NCI-H748 (cell line): ENCODE data around the gene ZNF431.
"Not testable (repeated sequence)": the region's sequence is repeated elsewhere in the genome, so short reads cannot be mapped to it uniquely, and the experiment has no call there.

Experiments used
- DNase-seq: peaks from one replicate; lab custom pipeline; 2025; ENCODE audit not compliant: unreplicated experiment; lab: John Stamatoyannopoulos, UW

ZNF431 gene

DNA sequence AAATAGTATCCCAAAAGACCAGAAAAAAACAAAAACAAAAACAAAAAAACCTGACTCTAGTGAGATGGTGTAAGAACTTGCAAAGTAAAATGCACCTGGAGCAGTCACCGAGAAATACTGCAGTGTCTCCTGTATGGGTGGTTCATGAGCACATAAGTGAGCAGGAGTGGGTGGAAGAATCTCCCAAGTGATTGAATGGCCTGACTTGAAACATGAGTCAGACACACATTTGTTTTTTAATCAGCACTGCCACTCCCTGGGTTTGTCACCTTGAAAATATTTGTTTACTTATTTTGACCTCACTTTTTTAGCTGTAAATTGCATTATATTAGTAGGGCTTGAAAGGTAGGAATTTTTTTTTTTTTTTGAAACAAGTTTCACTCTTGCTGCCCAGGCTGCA is 2.0 kb downstream of the ZNF431 start:
- no peak for DNase-seq

GRCh38 chr19:21147540-21147939 is 5.7 kb downstream of the ZNF431 start:
- DNase-seq, result no peak

GRCh38 chr19:21148681-21149080 is 6.8 kb downstream of the ZNF431 start:
- DNase-seq, result no peak

GRCh38 chr19:21149877-21150276 is 8.0 kb downstream of the ZNF431 start:
- DNase-seq, result no peak

- DNase-seq, result no peak
Measured at GRCh38 chr19:21151460-21151859, 9.6 kb downstream of the ZNF431 start.

DNA sequence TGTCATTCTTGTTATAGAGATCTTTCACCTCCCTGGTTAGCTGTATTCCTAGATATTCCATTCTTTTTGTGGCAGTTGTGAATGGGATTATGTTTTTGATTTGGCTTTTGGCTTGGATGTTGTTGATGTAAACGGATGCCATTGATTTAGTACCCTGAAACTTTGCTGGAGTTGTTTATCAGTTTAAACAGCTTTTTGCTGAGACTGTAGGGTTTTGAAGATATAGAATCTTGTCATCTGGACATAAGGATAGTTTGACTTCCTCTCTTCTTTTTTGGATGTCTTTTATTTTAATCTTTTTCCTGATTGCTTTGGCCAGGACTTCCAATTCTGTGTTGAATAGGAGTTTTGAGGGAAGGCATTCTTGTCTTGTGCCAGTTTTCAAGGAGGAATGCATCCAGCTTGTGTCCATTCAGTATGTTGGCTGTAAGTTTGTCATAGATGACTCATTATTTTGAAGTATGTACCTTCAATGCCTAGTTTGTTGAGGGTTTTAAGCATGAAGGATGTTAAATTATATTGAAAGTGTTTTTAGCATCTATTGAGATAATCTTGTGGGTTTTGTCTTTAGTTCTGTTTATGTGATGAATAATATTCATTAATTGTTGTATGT is 16.8 kb downstream of the ZNF431 start:
- no peak for DNase-seq

- DNase-seq, result no peak
Measured at GRCh38 chr19:21164541-21164940, 22.7 kb downstream of the ZNF431 start.

DNA sequence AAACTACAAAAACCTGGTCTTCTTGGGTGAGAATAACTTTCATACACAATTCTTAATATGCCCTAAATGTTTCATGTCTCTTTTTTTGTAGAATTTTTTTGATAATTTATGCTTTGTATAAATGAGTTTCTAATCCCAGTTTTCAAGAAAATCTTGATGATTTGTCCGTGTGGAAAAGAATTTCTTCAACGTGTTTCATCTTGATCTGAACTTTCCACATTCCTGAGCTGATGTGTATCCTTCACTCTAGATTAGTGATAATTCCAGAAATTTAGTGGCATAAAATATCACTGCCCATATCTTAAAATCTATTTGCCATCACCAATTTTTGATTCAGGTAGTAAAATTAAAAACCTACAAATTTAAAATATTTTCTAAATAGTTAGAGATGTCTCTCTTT is 24.6 kb downstream of the ZNF431 start:
- DNase-seq, result no peak

DNA sequence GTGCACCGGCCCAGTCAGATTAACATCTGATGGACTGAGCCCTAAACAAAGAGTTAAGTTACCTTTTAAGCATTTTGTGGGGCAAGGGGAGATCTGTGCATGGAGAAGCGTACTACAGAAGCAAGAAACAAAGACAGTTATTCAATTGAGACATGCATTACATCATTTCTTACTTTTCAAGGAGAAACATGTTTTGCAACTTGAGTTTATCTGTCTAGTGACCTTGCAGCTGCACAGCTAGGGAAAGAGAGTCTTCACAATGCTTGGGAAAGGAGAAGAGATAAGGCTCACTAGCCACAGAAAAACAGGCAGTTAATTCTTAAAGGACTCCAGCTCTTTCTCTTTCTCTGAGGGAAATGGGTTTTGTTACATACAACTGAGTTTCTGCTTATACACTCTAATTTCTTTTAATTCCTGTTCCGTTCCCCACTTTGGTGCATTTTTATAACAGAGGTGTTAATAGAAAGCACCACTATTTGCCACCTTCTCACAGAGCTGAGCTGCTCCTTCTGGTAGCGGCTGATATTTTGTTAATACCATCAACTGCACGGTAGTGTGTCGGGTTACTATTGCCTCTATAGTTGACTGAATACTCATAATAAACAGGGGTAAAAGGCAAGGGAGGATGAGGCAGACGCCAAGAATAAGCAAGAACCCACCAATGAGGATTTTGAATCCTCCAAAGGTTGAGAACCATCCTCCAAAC is 55.9 kb downstream of the ZNF431 start:
- DNase-seq, result no peak

- peak; percentile 35 for DNase-seq
Measured at GRCh38 chr19:21202865-21203494, 61.1 kb downstream of the ZNF431 start.

DNA sequence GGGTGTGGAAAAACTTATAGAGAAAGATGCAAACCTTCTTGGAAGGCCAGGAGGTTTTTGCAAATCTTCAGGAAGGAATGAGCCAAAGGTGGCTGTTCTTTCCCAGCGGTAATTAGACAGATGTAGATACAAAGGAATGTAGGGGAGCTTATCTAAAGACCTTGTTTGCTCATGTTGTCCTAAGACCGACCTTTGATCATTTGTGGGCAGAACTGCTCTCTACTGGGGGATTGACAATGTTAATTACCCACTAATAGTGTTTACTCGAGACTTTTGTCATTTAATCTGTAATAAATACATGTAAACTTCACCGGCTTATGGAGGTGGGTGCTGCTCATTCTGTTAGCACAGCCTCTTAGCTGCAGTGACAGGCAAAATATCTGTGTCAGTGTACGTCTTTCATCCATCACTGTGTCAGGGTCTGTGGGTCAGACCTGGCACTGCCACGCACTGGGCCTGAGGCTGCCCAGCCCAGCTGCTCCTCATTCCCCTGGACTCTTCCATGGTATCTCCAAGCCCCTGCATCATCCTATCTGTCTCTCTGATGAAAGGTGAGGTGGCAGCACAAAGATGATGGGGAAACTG is 68.3 kb downstream of the ZNF431 start:
- no peak for DNase-seq

DNA sequence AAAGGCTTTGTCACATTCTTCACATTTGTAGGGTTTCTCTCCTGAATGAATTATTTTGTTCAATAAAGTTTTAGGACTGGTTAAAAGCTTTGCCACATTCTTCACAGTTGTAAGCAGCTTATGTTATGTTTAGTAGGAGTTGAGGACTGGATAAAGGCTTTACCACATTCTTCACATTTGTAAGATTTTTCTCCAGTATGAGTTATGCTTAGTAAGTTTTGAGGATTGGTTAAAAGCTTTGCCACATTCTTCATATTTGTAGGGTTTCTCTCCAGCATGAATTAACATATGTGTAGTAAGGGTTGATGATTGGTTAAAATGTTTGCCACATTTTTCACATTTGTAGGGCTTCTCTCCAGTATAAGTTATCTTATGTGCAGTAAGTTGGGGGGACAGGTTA is 79.9 kb downstream of the ZNF431 start:
- DNase-seq, result no peak

GRCh38 chr19:21229938-21230337 is 88.1 kb downstream of the ZNF431 start:
- DNase-seq, result not testable (repeated sequence)

- no peak for DNase-seq
Measured at GRCh38 chr19:21233691-21234090, 91.9 kb downstream of the ZNF431 start.

- DNase-seq, result not testable (repeated sequence)
Measured at GRCh38 chr19:21236751-21237150, 94.9 kb downstream of the ZNF431 start.

DNA sequence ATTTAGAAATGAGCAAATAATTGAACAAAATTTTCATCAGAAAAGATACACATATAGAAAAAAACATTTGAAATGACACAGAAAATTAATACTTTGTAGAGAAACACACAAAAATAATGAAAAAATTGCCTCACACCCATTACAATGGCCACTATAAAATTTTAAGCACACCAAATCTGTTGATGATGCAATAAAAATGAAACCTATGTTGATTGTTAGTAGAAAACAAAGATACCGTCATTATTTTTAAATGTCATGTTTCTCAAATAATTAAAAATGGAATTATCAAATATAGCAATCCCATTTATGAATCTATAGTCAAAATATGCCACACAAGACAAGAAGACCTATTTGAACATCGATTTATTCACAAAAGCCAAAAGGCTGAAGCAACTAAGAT is 96.8 kb downstream of the ZNF431 start:
- no peak for DNase-seq
